ENCODE measurements around the gene SLC51B.
"Not testable (repeated sequence)": the region's sequence is repeated elsewhere in the genome, so short reads cannot be mapped to it uniquely, and the experiment has no call there.

SLC51B gene

GRCh38 chr15:65042776-65043327 lies 2.3 kb upstream of the SLC51B start:
- Histone ChIP-seq H3K27me3 (replicated peaks; ENCODE audit: control insufficient read depth, insufficient read depth, low read length) (no peaks in the 10 kb centered on the region), H3K4me3 (ENCODE audit: low read length) (no peak overlapping the region), H3K4me1 (ENCODE audit: control insufficient read depth, insufficient read depth, low read length) (peaks cover 5% of the 10 kb centered on the region), H3K9me3 (ENCODE audit: control insufficient read depth, low read length) (no peaks in the 10 kb centered on the region), H3K9ac (ENCODE audit: low read length) (no peak overlapping the region), H3K36me3 (ENCODE audit: control insufficient read depth, insufficient read depth, low read length, severe bottlenecking) (no peaks in the 10 kb centered on the region)
- DNase-seq (ENCODE audit: low read depth), result no peak

DNA sequence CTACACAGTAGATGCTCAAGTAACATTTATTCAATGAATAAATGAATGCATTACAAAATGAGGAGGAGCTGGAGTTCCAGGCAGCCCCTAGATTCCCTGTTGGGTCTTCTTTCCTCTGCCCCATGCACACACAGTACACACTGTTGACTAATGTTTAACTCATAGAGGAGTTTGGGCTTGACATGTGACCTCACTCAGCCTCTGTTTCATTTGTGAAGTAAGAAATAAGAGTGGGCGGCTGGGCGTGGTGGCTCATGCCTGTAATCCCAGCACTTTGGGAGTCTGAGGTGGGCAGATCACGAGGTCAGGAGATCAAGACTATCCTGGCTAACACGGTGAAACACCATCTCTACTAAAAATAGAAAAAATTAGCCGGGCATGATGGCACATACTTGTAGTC lies 969 bp upstream of the SLC51B start:
- H3K4me1 ChIP-seq (ENCODE audit: control insufficient read depth, insufficient read depth, low read length); H3K27me3 ChIP-seq (replicated peaks; ENCODE audit: control insufficient read depth, insufficient read depth, low read length); H3K9me3 ChIP-seq (ENCODE audit: control insufficient read depth, low read length); H3K9ac ChIP-seq (ENCODE audit: low read length); H3K4me3 ChIP-seq (ENCODE audit: low read length); H3K36me3 ChIP-seq (ENCODE audit: control insufficient read depth, insufficient read depth, low read length, severe bottlenecking): not testable (repeated sequence)
- DNase-seq (ENCODE audit: low read depth), result peak; percentile 43

DNA sequence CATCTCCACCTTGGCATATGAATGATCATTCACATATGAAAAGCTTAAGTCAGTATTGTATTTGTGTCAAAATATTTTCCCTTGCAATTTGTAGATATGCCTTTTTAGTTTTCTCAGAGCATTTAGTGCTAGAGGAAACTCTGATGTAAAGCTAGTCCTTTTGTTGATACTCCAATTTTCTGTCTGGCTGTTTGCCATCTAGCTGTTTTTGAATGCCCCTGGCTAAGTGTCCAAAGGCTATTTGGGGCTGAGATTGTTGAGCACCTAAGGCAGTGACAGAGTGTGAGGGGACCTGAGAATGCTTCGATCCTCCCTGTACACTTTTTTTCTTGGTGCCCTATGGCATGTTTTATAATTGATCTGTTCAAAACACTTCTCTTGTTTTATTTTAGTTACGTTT lies 3.1 kb downstream of the SLC51B start:
- Histone ChIP-seq H3K4me3 (ENCODE audit: low read length) (no peak overlapping the region), H3K4me1 (ENCODE audit: control insufficient read depth, insufficient read depth, low read length) (peaks cover 10% of the 10 kb centered on the region), H3K27me3 (replicated peaks; ENCODE audit: control insufficient read depth, insufficient read depth, low read length) (no peaks in the 10 kb centered on the region), H3K9ac (ENCODE audit: low read length) (no peak overlapping the region), H3K9me3 (ENCODE audit: control insufficient read depth, low read length) (no peaks in the 10 kb centered on the region), H3K36me3 (ENCODE audit: control insufficient read depth, insufficient read depth, low read length, severe bottlenecking) (no peaks in the 10 kb centered on the region)
- no peak for DNase-seq (ENCODE audit: low read depth)

DNA sequence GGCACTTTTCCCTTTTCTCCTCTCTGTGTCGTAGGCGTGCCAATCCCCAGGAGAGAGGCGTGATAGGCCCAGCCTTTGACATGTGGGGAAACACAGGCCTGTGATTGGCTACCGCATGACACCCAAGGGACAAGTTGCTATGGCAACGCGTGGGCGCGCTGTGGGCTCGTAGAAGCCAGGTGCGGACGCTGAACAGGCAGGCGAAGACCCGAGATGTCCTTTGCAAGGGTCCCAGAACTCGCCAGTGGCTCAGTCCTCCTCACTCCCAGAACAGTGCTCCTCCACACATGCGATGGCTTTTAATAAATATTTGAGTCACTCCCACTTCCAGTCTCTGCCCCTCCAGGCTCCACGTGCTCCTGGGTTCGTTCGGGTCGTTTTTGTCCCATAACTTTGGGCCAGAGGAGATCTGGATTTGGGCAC lies 4.2 kb downstream of the SLC51B start:
- H3K36me3 ChIP-seq (ENCODE audit: control insufficient read depth, insufficient read depth, low read length, severe bottlenecking), result no peaks in the 10 kb centered on the region
- H3K4me1 ChIP-seq (ENCODE audit: control insufficient read depth, insufficient read depth, low read length), result peaks cover 5% of the 10 kb centered on the region
- no peaks in the 10 kb centered on the region for H3K27me3 ChIP-seq (replicated peaks; ENCODE audit: control insufficient read depth, insufficient read depth, low read length)
- H3K9me3 ChIP-seq (ENCODE audit: control insufficient read depth, low read length), result no peaks in the 10 kb centered on the region
- H3K4me3 ChIP-seq (ENCODE audit: low read length), result peak overlapping the region; percentile 72
- DNase-seq (ENCODE audit: low read depth), result peak; percentile 97
- no peak overlapping the region for H3K9ac ChIP-seq (ENCODE audit: low read length)

DNA sequence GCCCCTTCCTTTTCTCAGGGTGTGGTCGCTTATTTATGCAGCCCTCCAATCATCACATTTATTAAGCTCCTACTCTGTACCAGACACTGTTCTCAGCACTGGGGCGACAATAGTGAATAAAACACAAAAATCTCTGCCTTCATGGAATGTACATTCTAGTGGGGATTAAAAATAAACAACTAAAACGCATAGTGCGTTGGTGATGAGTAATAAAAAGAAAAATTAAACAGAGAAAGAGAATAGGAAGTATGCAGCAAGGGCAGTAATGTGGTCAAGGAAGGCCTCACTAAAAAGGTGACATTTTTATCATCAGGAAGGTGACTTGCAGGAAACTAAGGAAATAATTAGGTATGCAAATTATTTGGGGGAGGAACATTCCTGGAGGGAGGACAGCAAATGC lies 5.1 kb downstream of the SLC51B start:
- no peak for DNase-seq (ENCODE audit: low read depth)
- no peaks in the 10 kb centered on the region for H3K27me3 ChIP-seq (replicated peaks; ENCODE audit: control insufficient read depth, insufficient read depth, low read length)
- H3K4me3 ChIP-seq (ENCODE audit: low read length), result no peak overlapping the region
- no peak overlapping the region for H3K9ac ChIP-seq (ENCODE audit: low read length)
- H3K36me3 ChIP-seq (ENCODE audit: control insufficient read depth, insufficient read depth, low read length, severe bottlenecking), result no peaks in the 10 kb centered on the region
- H3K4me1 ChIP-seq (ENCODE audit: control insufficient read depth, insufficient read depth, low read length), result peaks cover 12% of the 10 kb centered on the region
- H3K9me3 ChIP-seq (ENCODE audit: control insufficient read depth, low read length), result no peaks in the 10 kb centered on the region

DNA sequence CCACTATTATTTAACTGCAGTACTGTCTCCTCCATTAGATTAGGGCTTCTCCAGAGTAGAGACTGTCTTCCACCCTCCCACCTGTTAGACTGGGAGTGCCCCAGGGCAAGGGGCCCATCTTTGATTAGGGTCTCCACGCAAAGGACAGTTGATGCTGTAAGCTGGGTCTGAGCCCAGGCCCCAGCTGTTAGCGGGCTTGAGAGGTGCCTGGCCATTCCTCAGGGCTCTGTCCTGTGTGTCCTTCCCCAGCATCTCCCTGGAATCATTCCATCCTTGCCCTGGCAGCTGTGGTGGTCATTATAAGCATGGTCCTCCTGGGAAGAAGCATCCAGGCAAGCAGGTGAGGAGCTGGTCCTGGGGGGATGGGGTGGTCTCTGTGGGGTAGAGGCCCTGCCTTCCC lies 6.1 kb downstream of the SLC51B start:
- Histone ChIP-seq H3K9ac (ENCODE audit: low read length) (no peak overlapping the region), H3K9me3 (ENCODE audit: control insufficient read depth, low read length) (no peaks in the 10 kb centered on the region)

GRCh38 chr15:65052956-65053355 lies 7.8 kb downstream of the SLC51B start:
- Histone ChIP-seq H3K27me3 (replicated peaks; ENCODE audit: control insufficient read depth, insufficient read depth, low read length) (peaks cover 6% of the 10 kb centered on the region), H3K9me3 (ENCODE audit: control insufficient read depth, low read length) (no peaks in the 10 kb centered on the region), H3K4me1 (ENCODE audit: control insufficient read depth, insufficient read depth, low read length) (peaks cover 16% of the 10 kb centered on the region), H3K9ac (ENCODE audit: low read length) (no peak overlapping the region), H3K4me3 (ENCODE audit: low read length) (no peak overlapping the region), H3K36me3 (ENCODE audit: control insufficient read depth, insufficient read depth, low read length, severe bottlenecking) (no peaks in the 10 kb centered on the region)
- no peak for DNase-seq (ENCODE audit: low read depth)

More for the DNA sequence above, 6.1 kb downstream of the SLC51B start:
- H3K36me3 ChIP-seq (ENCODE audit: control insufficient read depth, insufficient read depth, low read length, severe bottlenecking), result no peaks in the 10 kb centered on the region
- peaks cover 4% of the 10 kb centered on the region for H3K27me3 ChIP-seq (replicated peaks; ENCODE audit: control insufficient read depth, insufficient read depth, low read length)
- no peak overlapping the region for H3K4me3 ChIP-seq (ENCODE audit: low read length)
- no peak for DNase-seq (ENCODE audit: low read depth)
- H3K4me1 ChIP-seq (ENCODE audit: control insufficient read depth, insufficient read depth, low read length), result peaks cover 16% of the 10 kb centered on the region

- Histone ChIP-seq H3K4me1 (ENCODE audit: control insufficient read depth, insufficient read depth, low read length) (peaks cover 12% of the 10 kb centered on the region), H3K9me3 (ENCODE audit: control insufficient read depth, low read length) (no peaks in the 10 kb centered on the region), H3K36me3 (ENCODE audit: control insufficient read depth, insufficient read depth, low read length, severe bottlenecking) (no peaks in the 10 kb centered on the region), H3K9ac (ENCODE audit: low read length) (no peak overlapping the region), H3K4me3 (ENCODE audit: low read length) (no peak overlapping the region), H3K27me3 (replicated peaks; ENCODE audit: control insufficient read depth, insufficient read depth, low read length) (peaks cover 12% of the 10 kb centered on the region)
- peak; percentile 84 for DNase-seq (ENCODE audit: low read depth)
Measured at GRCh38 chr15:65054333-65055200, 9.4 kb downstream of the SLC51B start.

DNA sequence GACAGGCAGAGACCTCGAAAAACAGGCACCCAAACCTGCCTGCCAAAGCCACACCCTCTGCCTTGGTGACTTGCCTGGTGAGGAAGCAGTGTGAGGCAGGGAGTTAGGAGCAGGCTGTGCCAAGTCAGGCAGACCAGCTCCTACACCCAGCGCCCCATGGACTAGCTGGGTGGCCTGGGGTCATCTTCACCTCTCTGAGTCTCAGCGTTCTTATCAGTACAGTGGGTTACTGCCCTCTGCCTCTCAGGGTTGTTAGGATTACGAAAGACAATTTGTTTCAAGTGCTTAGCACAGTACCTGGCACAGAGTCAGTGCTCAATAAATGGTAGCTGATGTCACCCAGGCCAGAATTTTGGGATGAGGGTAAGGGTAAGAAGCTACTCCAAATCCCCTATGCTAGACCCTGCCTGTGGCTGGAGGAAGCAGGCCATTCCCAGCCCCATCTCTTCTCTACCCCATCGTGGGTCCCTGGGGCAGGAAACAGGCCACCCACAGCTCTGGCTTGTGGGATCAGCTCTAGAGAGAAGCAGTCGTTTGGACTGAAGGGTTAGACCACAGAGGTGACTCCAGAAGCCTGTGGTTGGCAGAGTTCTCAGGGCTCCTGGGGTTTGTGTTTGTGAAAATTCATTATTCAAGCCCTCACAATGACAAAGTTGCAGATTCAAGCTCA lies 10.1 kb downstream of the SLC51B start:
- DNase-seq (ENCODE audit: low read depth), result no peak
- H3K36me3 ChIP-seq (ENCODE audit: control insufficient read depth, insufficient read depth, low read length, severe bottlenecking), result no peaks in the 10 kb centered on the region
- H3K9me3 ChIP-seq (ENCODE audit: control insufficient read depth, low read length), result peaks cover 1% of the 10 kb centered on the region
- peaks cover 12% of the 10 kb centered on the region for H3K27me3 ChIP-seq (replicated peaks; ENCODE audit: control insufficient read depth, insufficient read depth, low read length)
- H3K4me3 ChIP-seq (ENCODE audit: low read length), result no peak overlapping the region
- H3K9ac ChIP-seq (ENCODE audit: low read length), result no peak overlapping the region
- peaks cover 11% of the 10 kb centered on the region for H3K4me1 ChIP-seq (ENCODE audit: control insufficient read depth, insufficient read depth, low read length)

DNA sequence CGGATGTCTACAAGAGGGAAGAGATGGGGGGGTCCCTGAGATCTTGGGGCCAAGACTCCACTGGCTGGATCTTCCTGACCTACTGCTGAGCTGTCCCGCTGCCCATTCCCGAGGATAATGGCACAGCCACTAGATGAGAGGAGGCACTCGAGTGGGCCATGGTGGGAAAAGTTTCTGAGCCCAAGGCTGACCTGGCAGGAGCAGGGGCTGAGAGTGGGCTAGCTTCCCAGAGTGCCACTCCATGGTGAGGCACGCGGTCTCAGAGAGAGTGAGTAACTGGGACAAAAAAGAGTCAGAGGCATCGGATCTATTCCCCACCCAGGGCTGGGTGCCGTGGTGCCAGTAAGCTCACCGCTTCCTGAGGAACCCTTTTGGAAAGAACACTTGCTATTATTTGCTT lies 10.9 kb downstream of the SLC51B start:
- DNase-seq (ENCODE audit: low read depth), result no peak
- Histone ChIP-seq H3K36me3 (ENCODE audit: control insufficient read depth, insufficient read depth, low read length, severe bottlenecking) (no peaks in the 10 kb centered on the region), H3K27me3 (replicated peaks; ENCODE audit: control insufficient read depth, insufficient read depth, low read length) (peaks cover 12% of the 10 kb centered on the region), H3K4me3 (ENCODE audit: low read length) (no peak overlapping the region), H3K9me3 (ENCODE audit: control insufficient read depth, low read length) (peaks cover 4% of the 10 kb centered on the region), H3K9ac (ENCODE audit: low read length) (no peak overlapping the region), H3K4me1 (ENCODE audit: control insufficient read depth, insufficient read depth, low read length) (peaks cover 19% of the 10 kb centered on the region)

GRCh38 chr15:65056868-65057548 lies 11.8 kb downstream of the SLC51B start:
- no peaks in the 10 kb centered on the region for H3K36me3 ChIP-seq (ENCODE audit: control insufficient read depth, insufficient read depth, low read length, severe bottlenecking)
- no peak for DNase-seq (ENCODE audit: low read depth)
- H3K4me1 ChIP-seq (ENCODE audit: control insufficient read depth, insufficient read depth, low read length), result peaks cover 20% of the 10 kb centered on the region
- peaks cover 4% of the 10 kb centered on the region for H3K9me3 ChIP-seq (ENCODE audit: control insufficient read depth, low read length)
- H3K9ac ChIP-seq (ENCODE audit: low read length), result no peak overlapping the region
- peaks cover 12% of the 10 kb centered on the region for H3K27me3 ChIP-seq (replicated peaks; ENCODE audit: control insufficient read depth, insufficient read depth, low read length)
- H3K4me3 ChIP-seq (ENCODE audit: low read length), result no peak overlapping the region

All from adipocyte (in vitro differentiated cells).